ENCODE data around the gene IQCK. TPM values are rescaled to one million over a fixed set of nuclear protein-coding genes. Genes with fewer than 3 reads are reported as not detected.

Gene IQCK
- total RNA-seq, 6 donors from 2014 or later = 9.3 to 50.3 (median 18.3) TPM

DNA sequence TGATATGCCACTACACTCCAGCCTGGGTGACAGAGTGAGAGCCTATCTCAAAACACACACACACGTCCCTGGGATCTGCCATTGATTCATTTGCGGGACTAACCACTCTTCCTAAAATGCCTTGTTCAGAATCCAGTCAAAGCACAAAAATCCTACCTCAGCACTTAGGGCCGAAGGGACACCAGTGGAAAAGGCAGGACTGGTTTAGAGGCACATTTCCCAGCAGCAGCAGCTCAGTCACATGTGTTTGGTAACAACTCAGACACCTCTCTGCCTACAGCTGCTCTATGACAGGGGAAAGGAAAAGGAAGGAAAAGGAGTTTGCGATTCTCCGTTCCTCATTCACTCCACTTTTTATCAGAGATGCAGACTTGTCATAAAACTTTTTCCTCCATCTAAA is 12.2 kb upstream of the IQCK start:
- DNase-seq = no peak
- TF ChIP-seq, protein P1, sequence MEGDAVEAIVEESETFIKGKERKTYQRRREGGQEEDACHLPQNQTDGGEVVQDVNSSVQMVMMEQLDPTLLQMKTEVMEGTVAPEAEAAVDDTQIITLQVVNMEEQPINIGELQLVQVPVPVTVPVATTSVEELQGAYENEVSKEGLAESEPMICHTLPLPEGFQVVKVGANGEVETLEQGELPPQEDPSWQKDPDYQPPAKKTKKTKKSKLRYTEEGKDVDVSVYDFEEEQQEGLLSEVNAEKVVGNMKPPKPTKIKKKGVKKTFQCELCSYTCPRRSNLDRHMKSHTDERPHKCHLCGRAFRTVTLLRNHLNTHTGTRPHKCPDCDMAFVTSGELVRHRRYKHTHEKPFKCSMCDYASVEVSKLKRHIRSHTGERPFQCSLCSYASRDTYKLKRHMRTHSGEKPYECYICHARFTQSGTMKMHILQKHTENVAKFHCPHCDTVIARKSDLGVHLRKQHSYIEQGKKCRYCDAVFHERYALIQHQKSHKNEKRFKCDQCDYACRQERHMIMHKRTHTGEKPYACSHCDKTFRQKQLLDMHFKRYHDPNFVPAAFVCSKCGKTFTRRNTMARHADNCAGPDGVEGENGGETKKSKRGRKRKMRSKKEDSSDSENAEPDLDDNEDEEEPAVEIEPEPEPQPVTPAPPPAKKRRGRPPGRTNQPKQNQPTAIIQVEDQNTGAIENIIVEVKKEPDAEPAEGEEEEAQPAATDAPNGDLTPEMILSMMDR (IDR thresholded peaks at IDR 0.05) = no peak
- no peak for TF ChIP-seq EP300 (IDR thresholded peaks at IDR 0.05)
- no peak for TF ChIP-seq POLR2AphosphoS5 (IDR thresholded peaks at IDR 0.05)
- TF ChIP-seq POLR2A (IDR thresholded peaks at IDR 0.05) = no peak
- WGBS, 2 donors = 84 to 86% methylated on average over 5 of the region's 5 CpGs
- H3K4me3 ChIP-seq = no peak overlapping the region
- ATAC-seq (ENCODE audit: low FRiP score in 2 of 2) = no peak
- H3K27me3 ChIP-seq = no peaks in the 10 kb centered on the region
- peaks cover 17 to 27% (median 22%) of the 10 kb centered on the region in 4 donors for H3K4me1 ChIP-seq
- H3K9me3 ChIP-seq = no peaks in the 10 kb centered on the region
- H3K36me3 ChIP-seq = peaks cover 0 to 72% (median 14%) of the 10 kb centered on the region in 4 donors
- H3K27ac ChIP-seq = peak overlapping the region in 3 of 4 donors; percentile 83 to 88 (median 86)

DNA sequence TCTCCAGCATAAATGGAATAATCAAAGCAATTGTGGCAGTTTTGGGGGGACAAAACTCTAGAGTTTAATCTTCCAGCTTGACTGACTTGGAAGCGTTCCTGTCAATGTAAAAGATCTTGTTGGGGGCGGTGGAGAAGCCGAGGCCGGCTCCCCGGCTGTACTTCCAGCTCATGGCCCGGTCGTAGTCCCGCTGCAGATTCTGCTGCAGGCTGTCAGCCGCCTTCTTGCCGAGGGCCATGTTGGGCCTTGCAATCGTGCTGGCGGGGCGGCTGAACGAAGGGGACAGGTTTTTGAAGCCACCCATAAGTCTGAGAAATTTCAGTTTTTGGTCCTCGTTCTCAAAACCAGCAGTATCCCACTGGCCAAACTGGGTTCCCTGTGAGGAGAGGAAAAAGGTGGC is 11.2 kb upstream of the IQCK start:
- Histone ChIP-seq H3K27me3 (no peaks in the 10 kb centered on the region), H3K36me3 (peaks cover 0 to 68% (median 16%) of the 10 kb centered on the region in 4 donors), H3K9me3 (no peaks in the 10 kb centered on the region), H3K4me3 (no peak overlapping the region), H3K27ac (no peak overlapping the region), H3K4me1 (peaks cover 17 to 34% (median 21%) of the 10 kb centered on the region in 4 donors)
- ATAC-seq (ENCODE audit: low FRiP score in 2 of 2) = no peak
- DNase-seq = no peak
- TF ChIP-seq POLR2AphosphoS5 (IDR thresholded peaks at IDR 0.05) (no peak), POLR2A (IDR thresholded peaks at IDR 0.05) (no peak), EP300 (IDR thresholded peaks at IDR 0.05) (no peak)
- TF ChIP-seq, protein P1 (IDR thresholded peaks at IDR 0.05) = no peak
- 95 to 98% methylated on average over 14 to 15 of the region's 15 CpGs for WGBS, 2 donors

DNA sequence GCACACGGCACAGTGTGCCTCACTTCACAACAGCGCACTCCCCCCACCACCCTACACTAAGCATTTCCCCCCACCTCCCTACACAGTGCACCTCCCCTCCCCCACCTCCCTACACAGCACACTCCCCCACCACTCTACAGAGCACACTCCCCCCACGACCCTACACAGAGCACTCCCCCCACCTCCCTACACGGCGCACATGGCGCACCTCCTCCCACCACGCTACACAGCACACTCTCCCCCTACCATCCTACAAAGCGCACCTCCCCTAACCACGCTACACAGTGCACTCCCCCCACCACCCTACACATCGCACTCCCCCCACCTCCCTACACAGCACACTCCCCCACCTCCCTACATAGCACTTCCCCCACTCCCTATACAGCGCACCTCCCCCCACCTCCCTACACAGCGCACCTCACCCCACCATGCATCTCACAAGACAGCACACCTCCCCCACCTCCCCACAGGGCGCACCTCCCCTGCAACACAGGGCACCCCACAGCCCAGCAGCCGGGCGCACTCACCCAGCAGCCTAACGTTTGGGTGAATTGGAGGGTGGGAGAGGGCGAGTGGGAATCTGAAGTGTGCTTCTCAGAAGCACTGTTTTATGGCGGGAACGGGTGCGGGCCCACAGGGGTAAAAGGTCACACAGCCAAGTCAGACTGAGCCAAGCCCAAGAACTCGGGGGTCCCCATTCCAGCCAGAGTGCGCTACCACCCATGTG is 10.3 kb upstream of the IQCK start:
- DNase-seq (no peak), ATAC-seq (ENCODE audit: low FRiP score in 2 of 2) (no peak)
- peaks cover 0 to 68% (median 18%) of the 10 kb centered on the region in 4 donors for H3K36me3 ChIP-seq
- TF ChIP-seq, protein P1 (IDR thresholded peaks at IDR 0.05) = no peak
- no peak for TF ChIP-seq POLR2A (IDR thresholded peaks at IDR 0.05)
- no peak for TF ChIP-seq POLR2AphosphoS5 (IDR thresholded peaks at IDR 0.05)
- no peak for TF ChIP-seq EP300 (IDR thresholded peaks at IDR 0.05)
- peaks cover 17 to 34% (median 21%) of the 10 kb centered on the region in 4 donors for H3K4me1 ChIP-seq
- H3K9me3 ChIP-seq = no peaks in the 10 kb centered on the region
- H3K4me3 ChIP-seq = no peak overlapping the region
- H3K27ac ChIP-seq = no peak overlapping the region
- 86 to 93% methylated on average over 22 of the region's 22 CpGs for WGBS, 2 donors
- no peaks in the 10 kb centered on the region for H3K27me3 ChIP-seq

DNA sequence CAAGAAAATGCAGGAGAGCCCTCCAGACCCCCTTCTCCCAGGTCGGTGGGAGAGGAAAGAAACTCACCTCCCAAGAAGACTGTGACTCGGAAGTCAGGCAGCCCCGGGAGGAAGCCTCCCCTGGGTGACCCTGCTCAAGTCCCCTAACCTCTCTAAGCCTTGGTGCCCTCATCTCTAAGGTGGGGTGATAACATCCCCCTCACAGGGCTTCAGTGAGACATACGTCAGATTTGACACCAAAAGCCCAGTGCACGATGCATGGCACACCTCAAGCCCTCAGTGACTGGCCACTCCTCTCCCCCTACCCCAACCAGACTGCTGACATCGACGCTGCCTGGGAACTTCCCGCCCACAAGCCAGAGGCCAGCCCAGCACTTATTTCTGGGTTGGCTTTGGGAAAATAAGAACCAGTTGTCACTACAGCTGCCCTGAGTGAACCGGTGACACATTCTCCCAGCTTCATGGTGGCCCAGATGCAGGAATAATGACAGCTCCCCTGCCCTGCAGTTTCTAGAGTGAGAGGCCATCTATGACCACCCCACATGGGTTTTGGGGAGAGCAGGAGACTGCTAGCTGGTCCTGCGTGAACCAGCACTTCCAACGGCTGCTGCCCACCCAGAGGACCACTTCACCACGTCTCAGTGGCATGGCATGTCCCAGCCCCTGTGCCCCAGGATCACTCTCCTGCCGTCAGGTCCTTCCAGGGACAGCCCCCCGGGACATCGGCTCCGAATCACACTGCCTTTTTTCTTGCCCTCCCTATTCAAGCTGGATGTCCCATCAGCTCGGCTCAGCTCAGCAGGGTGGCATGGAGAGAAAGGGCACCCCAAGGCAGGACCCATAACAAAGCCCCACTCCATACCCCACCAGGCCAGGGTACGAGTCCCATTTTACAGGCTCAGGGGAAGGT is 9.5 kb upstream of the IQCK start:
- Histone ChIP-seq H3K27ac (no peak overlapping the region), H3K4me1 (peaks cover 13 to 34% (median 20%) of the 10 kb centered on the region in 4 donors), H3K9me3 (no peaks in the 10 kb centered on the region), H3K27me3 (no peaks in the 10 kb centered on the region), H3K36me3 (peaks cover 0 to 76% (median 19%) of the 10 kb centered on the region in 4 donors), H3K4me3 (no peak overlapping the region)
- TF ChIP-seq EP300 (IDR thresholded peaks at IDR 0.05) = no peak
- TF ChIP-seq POLR2A (IDR thresholded peaks at IDR 0.05) = no peak
- TF ChIP-seq POLR2AphosphoS5 (IDR thresholded peaks at IDR 0.05) = no peak
- TF ChIP-seq, protein P1 (IDR thresholded peaks at IDR 0.05) = no peak
- 91 to 96% methylated on average over 10 to 15 of the region's 18 CpGs for WGBS, 2 donors
- DNase-seq = no peak
- no peak for ATAC-seq (ENCODE audit: low FRiP score in 2 of 2)

Measured in upper lobe of left lung (tissue), 6 donors.